ENCODE measurements around the gene SLC6A17.

Gene SLC6A17

GRCh38 chr1:110177775-110178174, 27.5 kb downstream of the SLC6A17 start:
- Histone ChIP-seq H3K9me3 (ENCODE audit: control insufficient read depth, low read depth, low read length) (no peaks in the 10 kb centered on the region), H3K27ac (ENCODE audit: low read length) (no peak overlapping the region), H3K9ac (ENCODE audit: low read length) (no peak overlapping the region), H3K4me1 (ENCODE audit: control insufficient read depth, low read depth, low read length) (no peaks in the 10 kb centered on the region), H3K27me3 (ENCODE audit: control insufficient read depth, insufficient read depth, low read length) (no peaks in the 10 kb centered on the region), H3K36me3 (ENCODE audit: control insufficient read depth, low read depth, low read length) (no peaks in the 10 kb centered on the region), H3K4me3 (ENCODE audit: low read length) (no peak overlapping the region)

DNA sequence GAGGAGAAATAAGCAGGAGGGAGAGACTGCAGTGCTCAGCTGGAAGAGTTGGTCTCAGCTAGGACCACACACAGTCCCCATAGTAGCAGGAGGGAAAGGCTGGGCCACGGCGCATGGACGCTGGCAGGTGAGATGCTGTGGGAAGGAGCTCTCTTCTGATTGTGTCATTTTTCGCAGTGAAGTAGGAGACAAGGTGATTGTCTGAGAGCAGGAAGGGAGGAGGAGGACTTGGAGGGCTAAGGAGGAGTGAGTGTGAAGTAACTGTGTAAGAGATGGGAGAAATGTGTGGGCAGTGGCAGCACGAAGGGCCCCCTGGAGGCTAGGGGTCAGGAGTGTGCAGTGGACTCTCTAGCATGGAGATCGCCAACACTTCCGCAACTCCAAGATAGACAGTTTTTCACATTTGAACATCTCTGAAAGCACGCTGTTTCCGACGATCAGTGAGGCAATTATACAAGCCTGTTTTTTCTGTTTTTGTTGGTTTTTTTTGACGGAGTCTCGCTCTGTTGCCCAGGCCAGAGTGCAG, 33.4 kb downstream of the SLC6A17 start:
- Histone ChIP-seq H3K9ac (ENCODE audit: low read length) (no peak overlapping the region), H3K27me3 (ENCODE audit: control insufficient read depth, insufficient read depth, low read length) (no peaks in the 10 kb centered on the region), H3K4me3 (ENCODE audit: low read length) (no peak overlapping the region), H3K9me3 (ENCODE audit: control insufficient read depth, low read depth, low read length) (no peaks in the 10 kb centered on the region), H3K27ac (ENCODE audit: low read length) (no peak overlapping the region), H3K36me3 (ENCODE audit: control insufficient read depth, low read depth, low read length) (no peaks in the 10 kb centered on the region), H3K4me1 (ENCODE audit: control insufficient read depth, low read depth, low read length) (no peaks in the 10 kb centered on the region)

DNA sequence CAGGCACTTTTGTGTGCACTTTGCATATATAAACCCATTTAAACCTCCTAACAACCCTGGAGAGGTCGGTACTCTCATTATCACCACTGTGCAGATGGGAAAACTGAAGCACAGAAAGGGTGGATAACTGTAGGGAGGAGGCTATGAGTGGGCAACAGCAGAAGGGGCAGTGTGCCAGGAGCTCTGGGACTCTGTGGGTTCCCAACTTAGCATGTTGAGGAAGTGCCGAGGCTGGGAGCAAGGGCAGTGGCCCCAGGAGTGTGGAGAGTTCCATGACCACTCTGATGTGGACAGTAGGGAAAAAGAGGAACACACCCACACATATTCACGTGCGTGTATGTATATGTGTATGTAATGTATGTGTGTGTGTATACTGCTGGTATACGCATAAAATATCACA, 34.2 kb downstream of the SLC6A17 start:
- no peak overlapping the region for H3K4me3 ChIP-seq (ENCODE audit: low read length)
- no peaks in the 10 kb centered on the region for H3K4me1 ChIP-seq (ENCODE audit: control insufficient read depth, low read depth, low read length)
- H3K9me3 ChIP-seq (ENCODE audit: control insufficient read depth, low read depth, low read length), result no peaks in the 10 kb centered on the region
- no peak overlapping the region for H3K9ac ChIP-seq (ENCODE audit: low read length)
- H3K36me3 ChIP-seq (ENCODE audit: control insufficient read depth, low read depth, low read length), result no peaks in the 10 kb centered on the region
- H3K27ac ChIP-seq (ENCODE audit: low read length), result no peak overlapping the region
- no peaks in the 10 kb centered on the region for H3K27me3 ChIP-seq (ENCODE audit: control insufficient read depth, insufficient read depth, low read length)

- no peak overlapping the region for H3K9ac ChIP-seq (ENCODE audit: low read length)
- no peak overlapping the region for H3K27ac ChIP-seq (ENCODE audit: low read length)
- H3K36me3 ChIP-seq (ENCODE audit: control insufficient read depth, low read depth, low read length), result no peaks in the 10 kb centered on the region
- H3K9me3 ChIP-seq (ENCODE audit: control insufficient read depth, low read depth, low read length), result no peaks in the 10 kb centered on the region
- no peaks in the 10 kb centered on the region for H3K27me3 ChIP-seq (ENCODE audit: control insufficient read depth, insufficient read depth, low read length)
- no peak overlapping the region for H3K4me3 ChIP-seq (ENCODE audit: low read length)
- no peaks in the 10 kb centered on the region for H3K4me1 ChIP-seq (ENCODE audit: control insufficient read depth, low read depth, low read length)
Measured at GRCh38 chr1:110185181-110185580, 34.9 kb downstream of the SLC6A17 start.

DNA sequence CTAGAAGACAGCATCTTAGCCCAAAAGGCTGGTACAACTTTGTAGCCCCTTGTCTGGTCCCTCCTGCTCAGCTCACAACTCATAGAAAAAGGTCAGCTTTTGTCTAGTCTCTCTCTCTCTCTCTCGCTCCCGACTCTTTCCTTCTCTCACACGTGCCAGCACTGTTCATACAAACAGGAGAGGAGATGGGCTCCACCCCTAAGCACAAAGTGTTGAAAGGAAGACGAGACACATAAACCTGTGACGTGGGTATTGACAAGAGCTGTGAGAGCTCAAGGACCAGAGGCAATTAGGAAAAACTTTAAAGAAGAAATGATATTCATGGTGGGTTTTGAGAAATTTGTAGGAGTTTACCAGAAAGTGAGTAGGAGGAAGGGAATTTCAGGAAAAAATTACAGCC, 36.3 kb downstream of the SLC6A17 start:
- no peak overlapping the region for H3K9ac ChIP-seq (ENCODE audit: low read length)
- no peak overlapping the region for H3K27ac ChIP-seq (ENCODE audit: low read length)
- no peaks in the 10 kb centered on the region for H3K36me3 ChIP-seq (ENCODE audit: control insufficient read depth, low read depth, low read length)
- no peak overlapping the region for H3K4me3 ChIP-seq (ENCODE audit: low read length)
- H3K27me3 ChIP-seq (ENCODE audit: control insufficient read depth, insufficient read depth, low read length), result no peaks in the 10 kb centered on the region
- no peaks in the 10 kb centered on the region for H3K9me3 ChIP-seq (ENCODE audit: control insufficient read depth, low read depth, low read length)
- H3K4me1 ChIP-seq (ENCODE audit: control insufficient read depth, low read depth, low read length), result no peaks in the 10 kb centered on the region

DNA sequence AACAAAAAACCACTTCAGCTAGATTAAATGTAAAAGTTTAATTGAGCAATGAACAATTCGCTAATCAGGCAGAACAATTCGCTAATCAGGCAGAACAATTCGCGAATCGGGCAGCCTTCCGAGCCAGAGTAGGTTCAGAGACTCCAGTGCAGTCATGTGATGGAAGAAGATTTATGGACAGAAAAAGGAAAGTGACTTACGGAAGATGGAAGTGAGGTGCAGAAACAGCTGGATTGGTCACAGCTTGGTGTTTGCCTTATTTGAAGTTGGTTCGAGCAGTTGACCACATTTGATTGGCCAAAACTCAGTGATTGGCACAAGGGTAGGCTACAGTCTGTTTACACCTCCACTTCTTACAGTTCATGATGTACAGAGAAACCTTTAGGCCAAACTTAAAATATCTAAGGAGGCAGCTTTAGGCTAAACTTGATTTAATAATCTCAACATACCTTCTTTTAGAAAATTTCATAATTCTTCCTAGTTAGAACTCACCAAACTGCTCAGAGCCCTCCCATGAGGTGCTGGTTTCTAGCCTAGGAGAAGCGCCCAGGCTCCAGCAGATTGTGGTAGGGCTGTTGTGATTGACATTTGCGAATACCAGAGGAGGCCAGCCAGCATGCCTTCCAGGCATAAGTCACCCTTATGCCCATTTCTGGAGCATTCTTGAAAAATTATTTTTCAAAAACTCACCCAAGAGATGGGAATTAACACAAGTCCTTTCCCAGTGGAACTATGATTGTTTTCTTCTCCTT, 37.0 kb downstream of the SLC6A17 start:
- H3K27ac ChIP-seq (ENCODE audit: low read length), result no peak overlapping the region

GRCh38 chr1:110188035-110188618, 37.8 kb downstream of the SLC6A17 start:
- no peaks in the 10 kb centered on the region for H3K36me3 ChIP-seq (ENCODE audit: control insufficient read depth, low read depth, low read length)
- H3K9me3 ChIP-seq (ENCODE audit: control insufficient read depth, low read depth, low read length), result no peaks in the 10 kb centered on the region
- H3K4me1 ChIP-seq (ENCODE audit: control insufficient read depth, low read depth, low read length), result no peaks in the 10 kb centered on the region
- no peak overlapping the region for H3K9ac ChIP-seq (ENCODE audit: low read length)
- H3K27ac ChIP-seq (ENCODE audit: low read length), result no peak overlapping the region
- H3K27me3 ChIP-seq (ENCODE audit: control insufficient read depth, insufficient read depth, low read length), result no peaks in the 10 kb centered on the region
- no peak overlapping the region for H3K4me3 ChIP-seq (ENCODE audit: low read length)

More for the DNA sequence above, 37.0 kb downstream of the SLC6A17 start:
- Histone ChIP-seq H3K27me3 (ENCODE audit: control insufficient read depth, insufficient read depth, low read length) (no peaks in the 10 kb centered on the region), H3K4me3 (ENCODE audit: low read length) (no peak overlapping the region), H3K9me3 (ENCODE audit: control insufficient read depth, low read depth, low read length) (no peaks in the 10 kb centered on the region), H3K9ac (ENCODE audit: low read length) (no peak overlapping the region), H3K36me3 (ENCODE audit: control insufficient read depth, low read depth, low read length) (no peaks in the 10 kb centered on the region), H3K4me1 (ENCODE audit: control insufficient read depth, low read depth, low read length) (no peaks in the 10 kb centered on the region)

DNA sequence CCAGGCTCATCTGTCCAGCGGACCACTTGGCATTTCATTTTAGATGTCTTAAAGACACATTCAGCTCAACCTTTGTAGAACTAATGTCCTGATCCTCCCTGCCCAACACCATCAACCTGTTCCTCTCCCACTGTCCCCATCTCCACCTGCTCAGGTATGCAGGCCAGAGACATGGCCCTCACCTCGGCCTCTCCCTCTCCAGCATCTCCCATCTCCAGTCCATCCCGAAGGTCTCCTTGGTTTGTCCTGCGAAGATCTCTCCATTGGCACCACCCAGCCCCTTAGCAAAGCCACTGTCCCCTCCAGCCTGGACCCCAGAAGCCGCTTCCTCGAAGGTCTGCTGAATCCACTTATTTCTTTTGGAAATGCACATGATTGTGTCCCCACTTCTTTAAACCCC, 38.9 kb downstream of the SLC6A17 start:
- no peaks in the 10 kb centered on the region for H3K27me3 ChIP-seq (ENCODE audit: control insufficient read depth, insufficient read depth, low read length)
- H3K27ac ChIP-seq (ENCODE audit: low read length), result no peak overlapping the region
- no peaks in the 10 kb centered on the region for H3K9me3 ChIP-seq (ENCODE audit: control insufficient read depth, low read depth, low read length)
- no peak overlapping the region for H3K4me3 ChIP-seq (ENCODE audit: low read length)
- H3K4me1 ChIP-seq (ENCODE audit: control insufficient read depth, low read depth, low read length), result no peaks in the 10 kb centered on the region
- H3K9ac ChIP-seq (ENCODE audit: low read length), result no peak overlapping the region
- H3K36me3 ChIP-seq (ENCODE audit: control insufficient read depth, low read depth, low read length), result no peaks in the 10 kb centered on the region

DNA sequence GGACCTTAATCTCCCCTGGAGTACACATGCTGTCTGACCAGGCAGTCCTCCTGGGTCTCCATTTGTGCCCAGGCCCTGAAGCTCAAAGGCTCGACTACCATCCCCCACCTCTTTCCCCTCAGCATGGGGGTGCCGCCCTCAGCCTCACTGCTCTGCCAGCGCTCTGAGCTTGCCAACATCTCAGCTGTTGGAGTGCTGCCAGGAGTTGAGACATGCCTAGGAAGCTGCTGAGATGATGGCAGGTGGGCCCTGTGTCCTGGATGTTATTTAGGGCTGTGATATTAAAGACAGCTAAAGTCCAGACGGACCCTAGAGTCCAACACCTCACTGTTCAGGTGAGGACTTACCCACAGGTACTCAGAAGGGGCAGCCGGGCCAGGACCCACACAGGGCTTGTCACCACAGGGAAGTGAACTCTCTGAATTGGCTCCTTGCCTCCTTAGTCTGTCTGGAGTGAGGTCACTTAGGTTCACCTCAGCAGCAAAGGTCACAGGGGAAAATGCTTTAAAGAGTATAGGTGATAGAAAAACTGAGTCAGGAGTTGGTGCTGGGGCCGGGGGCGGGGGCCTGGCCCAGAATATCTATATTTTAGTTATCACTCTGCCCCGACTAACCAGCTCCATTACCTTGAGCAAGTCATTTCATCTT, 40.1 kb downstream of the SLC6A17 start:
- Histone ChIP-seq H3K27me3 (ENCODE audit: control insufficient read depth, insufficient read depth, low read length) (no peaks in the 10 kb centered on the region), H3K9me3 (ENCODE audit: control insufficient read depth, low read depth, low read length) (no peaks in the 10 kb centered on the region), H3K36me3 (ENCODE audit: control insufficient read depth, low read depth, low read length) (no peaks in the 10 kb centered on the region), H3K9ac (ENCODE audit: low read length) (no peak overlapping the region), H3K27ac (ENCODE audit: low read length) (no peak overlapping the region), H3K4me3 (ENCODE audit: low read length) (no peak overlapping the region), H3K4me1 (ENCODE audit: control insufficient read depth, low read depth, low read length) (no peaks in the 10 kb centered on the region)

- H3K27ac ChIP-seq (ENCODE audit: low read length), result no peak overlapping the region
- H3K4me3 ChIP-seq (ENCODE audit: low read length), result no peak overlapping the region
- no peaks in the 10 kb centered on the region for H3K9me3 ChIP-seq (ENCODE audit: control insufficient read depth, low read depth, low read length)
- no peaks in the 10 kb centered on the region for H3K36me3 ChIP-seq (ENCODE audit: control insufficient read depth, low read depth, low read length)
- no peaks in the 10 kb centered on the region for H3K4me1 ChIP-seq (ENCODE audit: control insufficient read depth, low read depth, low read length)
- no peak overlapping the region for H3K9ac ChIP-seq (ENCODE audit: low read length)
- H3K27me3 ChIP-seq (ENCODE audit: control insufficient read depth, insufficient read depth, low read length), result no peaks in the 10 kb centered on the region
Measured at GRCh38 chr1:110192541-110192940, 42.2 kb downstream of the SLC6A17 start.

GRCh38 chr1:110195196-110195595, 44.9 kb downstream of the SLC6A17 start:
- H3K27ac ChIP-seq (ENCODE audit: low read length), result no peak overlapping the region
- no peaks in the 10 kb centered on the region for H3K27me3 ChIP-seq (ENCODE audit: control insufficient read depth, insufficient read depth, low read length)
- H3K36me3 ChIP-seq (ENCODE audit: control insufficient read depth, low read depth, low read length), result no peaks in the 10 kb centered on the region
- no peak overlapping the region for H3K9ac ChIP-seq (ENCODE audit: low read length)
- no peaks in the 10 kb centered on the region for H3K9me3 ChIP-seq (ENCODE audit: control insufficient read depth, low read depth, low read length)
- H3K4me1 ChIP-seq (ENCODE audit: control insufficient read depth, low read depth, low read length), result no peaks in the 10 kb centered on the region
- H3K4me3 ChIP-seq (ENCODE audit: low read length), result no peak overlapping the region
